ENCODE data around the gene RPS10.

DNA sequence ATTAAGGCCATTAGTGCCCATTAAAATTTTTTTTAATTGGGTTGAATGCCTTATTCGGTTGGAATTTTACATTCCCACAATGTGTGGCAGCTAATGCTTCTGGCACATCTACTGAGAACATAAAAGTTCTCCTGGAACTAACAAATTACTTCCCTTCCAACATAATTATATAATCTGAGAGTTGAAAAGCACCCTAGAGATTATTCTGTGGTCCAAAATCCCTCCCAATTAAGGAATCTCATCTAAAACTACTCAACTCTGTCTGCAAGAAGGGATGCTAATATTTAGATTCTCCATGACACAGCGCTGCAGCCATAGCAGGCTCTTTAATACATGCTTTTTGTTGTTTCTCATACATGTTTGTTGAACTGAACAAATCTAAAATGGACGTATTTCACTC, 37.4 kb downstream of the RPS10 start:
- TF ChIP-seq, protein P1, sequence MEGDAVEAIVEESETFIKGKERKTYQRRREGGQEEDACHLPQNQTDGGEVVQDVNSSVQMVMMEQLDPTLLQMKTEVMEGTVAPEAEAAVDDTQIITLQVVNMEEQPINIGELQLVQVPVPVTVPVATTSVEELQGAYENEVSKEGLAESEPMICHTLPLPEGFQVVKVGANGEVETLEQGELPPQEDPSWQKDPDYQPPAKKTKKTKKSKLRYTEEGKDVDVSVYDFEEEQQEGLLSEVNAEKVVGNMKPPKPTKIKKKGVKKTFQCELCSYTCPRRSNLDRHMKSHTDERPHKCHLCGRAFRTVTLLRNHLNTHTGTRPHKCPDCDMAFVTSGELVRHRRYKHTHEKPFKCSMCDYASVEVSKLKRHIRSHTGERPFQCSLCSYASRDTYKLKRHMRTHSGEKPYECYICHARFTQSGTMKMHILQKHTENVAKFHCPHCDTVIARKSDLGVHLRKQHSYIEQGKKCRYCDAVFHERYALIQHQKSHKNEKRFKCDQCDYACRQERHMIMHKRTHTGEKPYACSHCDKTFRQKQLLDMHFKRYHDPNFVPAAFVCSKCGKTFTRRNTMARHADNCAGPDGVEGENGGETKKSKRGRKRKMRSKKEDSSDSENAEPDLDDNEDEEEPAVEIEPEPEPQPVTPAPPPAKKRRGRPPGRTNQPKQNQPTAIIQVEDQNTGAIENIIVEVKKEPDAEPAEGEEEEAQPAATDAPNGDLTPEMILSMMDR (IDR thresholded peaks at IDR 0.05) = no peak
- TF ChIP-seq POLR2A (IDR thresholded peaks at IDR 0.05) = no peak
